Cardiac muscle cell (in vitro differentiated cells and primary cell): ENCODE results near the gene ABTB2. TPM values are rescaled to one million over a fixed set of nuclear protein-coding genes. Genes with fewer than 3 reads are reported as not detected.
A peak's percentile ranks its signal among the peaks of the same experiment; 100 is the strongest.

Source experiments
- DNase-seq, 2 donors: peaks; one replicate each; pipeline versions ENCODE4 v3.0.0 to v3.0.0-alpha.2; 2010 to 2017; ENCODE audit warnings: low read depth in 1 of 2, low spot score in 1 of 2
- H3K27ac ChIP-seq: fragments of 200-600 bp; sonication (generic); 2 replicates; pipeline ENCODE4 v1.5.1; 2016
- H3K27me3 ChIP-seq: fragments of 200-600 bp; sonication (generic); 2 replicates; pipeline ENCODE4 v1.6.0; 2016; ENCODE audit warnings: control low read depth
- H3K36me3 ChIP-seq: fragments of 200-600 bp; sonication (generic); 2 replicates; pipeline ENCODE4 v1.5.1; 2016; ENCODE audit warnings: control low read depth
- H3K4me1 ChIP-seq: fragments of 200-600 bp; sonication (generic); 2 replicates; pipeline ENCODE4 v1.8.1; 2017; ENCODE audit warnings: low read depth, mild to moderate bottlenecking, mixed run types
- H3K4me3 ChIP-seq: fragments of 200-600 bp; sonication (generic); 2 replicates; pipeline ENCODE4 v1.5.1; 2016; ENCODE audit warnings: mild to moderate bottlenecking
- H3K9me3 ChIP-seq: fragments of 200-600 bp; sonication (generic); 2 replicates; pipeline ENCODE4 v1.5.1; 2017; ENCODE audit warnings: low read depth, mild to moderate bottlenecking, control low read depth
- polyA plus RNA-seq: library from polyadenylated mRNA; unstranded; fragments of >200 nt; fragmentation: Nextera tagmentation; extraction: Ambion mirVana; gene quantifications from 2 replicates; pipeline ENCODE4 v1.2.1, GENCODE V29; 2016
- total RNA-seq: library from RNA; depleted of rRNA; stranded (reverse); fragments of >200 nt; gene quantifications from 2 replicates; pipeline ENCODE4 v1.2.3, GENCODE V29; 2016
- TF ChIP-seq, protein P1 (sequence below): IDR thresholded peaks from 2 replicates; pipeline ENCODE4 v1.5.1; 2012; ENCODE audit warnings: low read depth, mild to moderate bottlenecking, low read length

The ABTB2 gene
- total and polyA plus RNA-seq, 2 experiments from 2014 or later = 29.0 to 61.3 TPM

DNA sequence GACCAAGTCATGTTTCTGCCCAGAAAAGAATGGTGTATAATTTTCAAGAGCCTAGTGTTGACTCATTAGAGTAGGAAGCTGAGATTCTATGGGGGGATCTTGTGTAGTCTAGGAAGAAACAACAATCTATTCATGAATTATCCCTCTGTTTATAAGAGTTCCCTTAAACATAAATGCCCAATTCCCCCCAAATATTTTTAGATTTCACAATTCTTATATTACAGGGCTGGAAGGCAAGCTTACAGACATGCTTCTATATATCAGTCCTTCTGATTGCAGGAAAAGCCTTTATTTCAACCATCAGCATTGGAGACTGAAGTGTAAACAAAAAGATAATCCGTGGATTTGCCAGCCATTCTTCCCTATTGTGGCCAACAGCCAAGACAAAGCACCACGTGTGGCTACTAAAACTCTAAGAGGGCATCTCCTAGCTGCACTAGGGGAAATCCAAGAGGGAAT lies 181.0 kb downstream of the ABTB2 start:
- H3K4me1 ChIP-seq = peaks cover 8% of the 10 kb centered on the region
- no peak overlapping the region for H3K4me3 ChIP-seq
- no peak overlapping the region for H3K27ac ChIP-seq
- no peak for DNase-seq
- no peaks in the 10 kb centered on the region for H3K36me3 ChIP-seq
- no peaks in the 10 kb centered on the region for H3K27me3 ChIP-seq
- TF ChIP-seq, protein P1, sequence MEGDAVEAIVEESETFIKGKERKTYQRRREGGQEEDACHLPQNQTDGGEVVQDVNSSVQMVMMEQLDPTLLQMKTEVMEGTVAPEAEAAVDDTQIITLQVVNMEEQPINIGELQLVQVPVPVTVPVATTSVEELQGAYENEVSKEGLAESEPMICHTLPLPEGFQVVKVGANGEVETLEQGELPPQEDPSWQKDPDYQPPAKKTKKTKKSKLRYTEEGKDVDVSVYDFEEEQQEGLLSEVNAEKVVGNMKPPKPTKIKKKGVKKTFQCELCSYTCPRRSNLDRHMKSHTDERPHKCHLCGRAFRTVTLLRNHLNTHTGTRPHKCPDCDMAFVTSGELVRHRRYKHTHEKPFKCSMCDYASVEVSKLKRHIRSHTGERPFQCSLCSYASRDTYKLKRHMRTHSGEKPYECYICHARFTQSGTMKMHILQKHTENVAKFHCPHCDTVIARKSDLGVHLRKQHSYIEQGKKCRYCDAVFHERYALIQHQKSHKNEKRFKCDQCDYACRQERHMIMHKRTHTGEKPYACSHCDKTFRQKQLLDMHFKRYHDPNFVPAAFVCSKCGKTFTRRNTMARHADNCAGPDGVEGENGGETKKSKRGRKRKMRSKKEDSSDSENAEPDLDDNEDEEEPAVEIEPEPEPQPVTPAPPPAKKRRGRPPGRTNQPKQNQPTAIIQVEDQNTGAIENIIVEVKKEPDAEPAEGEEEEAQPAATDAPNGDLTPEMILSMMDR = no peak
- no peaks in the 10 kb centered on the region for H3K9me3 ChIP-seq

DNA sequence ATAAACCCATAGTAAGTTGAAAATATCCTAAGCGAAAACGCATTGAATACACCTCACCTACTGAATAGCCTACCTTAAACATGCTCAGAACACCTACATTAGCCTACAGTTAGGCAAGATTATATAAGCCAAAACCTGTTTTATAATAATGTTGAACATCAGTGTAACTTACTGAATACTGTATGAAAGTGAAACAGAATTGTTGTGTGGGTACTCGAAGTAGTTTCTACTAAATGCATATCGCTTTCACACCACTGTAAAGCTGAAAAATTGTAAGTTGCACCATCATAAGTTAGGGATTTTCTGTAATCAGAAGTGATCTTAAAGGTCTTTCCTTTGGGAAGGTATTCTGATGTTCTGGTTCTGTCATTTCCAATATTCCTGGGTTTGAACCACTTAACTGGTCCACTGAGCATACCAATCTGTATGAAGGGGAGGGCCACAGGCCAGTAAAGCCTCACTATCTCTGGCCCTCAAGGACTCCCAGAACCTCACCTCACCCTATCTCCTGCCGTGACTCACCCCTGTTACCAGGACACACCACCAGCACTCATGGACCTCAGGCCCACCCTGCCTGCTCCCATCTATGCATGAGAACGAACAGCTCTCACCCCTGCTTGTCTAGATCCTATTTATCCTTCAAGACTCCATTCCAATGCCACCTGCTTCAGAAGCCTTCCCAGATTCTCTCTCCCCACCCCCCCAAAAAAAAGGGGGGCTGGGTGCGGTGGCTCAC lies 182.4 kb downstream of the ABTB2 start:
- no peak overlapping the region for H3K27ac ChIP-seq
- TF ChIP-seq, protein P1 = no peak
- H3K4me3 ChIP-seq = no peak overlapping the region
- DNase-seq = no peak
- no peaks in the 10 kb centered on the region for H3K9me3 ChIP-seq
- peaks cover 8% of the 10 kb centered on the region for H3K4me1 ChIP-seq
- H3K36me3 ChIP-seq = peaks cover 11% of the 10 kb centered on the region
- H3K27me3 ChIP-seq = no peaks in the 10 kb centered on the region

DNA sequence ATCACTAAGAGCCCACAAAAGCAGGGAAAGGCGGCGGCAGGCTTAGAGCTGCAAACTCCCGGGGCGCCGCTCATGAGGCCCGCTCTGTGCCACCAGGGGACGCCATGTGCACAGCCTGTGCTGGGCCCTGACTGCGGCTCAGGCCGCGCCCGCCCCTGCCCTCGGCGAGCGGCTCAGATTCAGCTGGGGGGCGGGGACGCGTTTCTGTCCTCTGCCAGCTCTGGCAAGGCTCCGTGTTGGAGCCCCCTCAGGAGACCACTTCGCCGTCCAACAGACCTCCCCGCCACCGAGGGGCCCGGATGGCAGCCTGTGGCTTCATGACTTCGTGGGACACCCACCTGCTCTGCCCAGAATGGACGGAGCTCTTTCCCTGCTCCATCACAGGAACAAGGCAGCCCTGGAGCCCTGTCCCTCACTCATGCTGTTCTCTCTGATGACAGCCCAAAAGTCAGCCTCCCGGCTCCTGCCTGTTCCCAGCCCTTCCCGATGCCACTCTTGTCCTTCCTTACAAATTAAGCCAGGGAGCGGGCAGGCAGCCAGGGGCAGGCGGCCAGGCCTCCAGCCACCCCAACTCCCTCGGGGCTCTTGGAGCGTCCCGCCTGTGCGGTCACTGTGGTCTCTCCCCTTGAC lies 183.3 kb downstream of the ABTB2 start:
- Histone ChIP-seq H3K4me3 (no peak overlapping the region), H3K4me1 (peaks cover 8% of the 10 kb centered on the region), H3K27ac (peak overlapping the region; percentile 14), H3K36me3 (peaks cover 19% of the 10 kb centered on the region), H3K27me3 (no peaks in the 10 kb centered on the region), H3K9me3 (no peaks in the 10 kb centered on the region)
- DNase-seq = peak; percentile 79 to 91
- TF ChIP-seq, protein P1 = peak; percentile 93

DNA sequence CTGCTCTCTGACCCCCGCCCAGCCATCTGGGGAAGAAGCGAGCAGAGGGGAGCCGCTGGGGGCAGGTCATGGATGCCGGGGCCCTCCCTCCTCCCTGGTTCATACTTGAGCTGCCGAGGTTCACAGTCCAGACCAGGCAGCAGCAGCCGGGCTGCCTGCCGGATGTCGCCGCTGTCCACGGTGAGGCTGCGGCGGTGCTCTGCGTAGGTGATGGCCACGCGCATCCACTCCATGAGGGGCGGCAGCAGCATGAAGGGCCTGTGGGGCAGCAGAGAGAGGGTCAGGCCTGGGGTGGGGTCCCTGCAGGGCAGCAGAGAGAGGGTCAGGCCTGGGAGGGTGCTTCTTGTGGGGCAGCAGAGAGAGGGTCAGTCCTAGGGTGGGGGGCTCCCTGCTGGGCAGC lies 184.8 kb downstream of the ABTB2 start:
- peaks cover 22% of the 10 kb centered on the region for H3K36me3 ChIP-seq
- TF ChIP-seq, protein P1 = no peak
- no peaks in the 10 kb centered on the region for H3K27me3 ChIP-seq
- H3K4me3 ChIP-seq = no peak overlapping the region
- H3K9me3 ChIP-seq = no peaks in the 10 kb centered on the region
- no peak overlapping the region for H3K27ac ChIP-seq
- no peak for DNase-seq
- peaks cover 8% of the 10 kb centered on the region for H3K4me1 ChIP-seq

DNA sequence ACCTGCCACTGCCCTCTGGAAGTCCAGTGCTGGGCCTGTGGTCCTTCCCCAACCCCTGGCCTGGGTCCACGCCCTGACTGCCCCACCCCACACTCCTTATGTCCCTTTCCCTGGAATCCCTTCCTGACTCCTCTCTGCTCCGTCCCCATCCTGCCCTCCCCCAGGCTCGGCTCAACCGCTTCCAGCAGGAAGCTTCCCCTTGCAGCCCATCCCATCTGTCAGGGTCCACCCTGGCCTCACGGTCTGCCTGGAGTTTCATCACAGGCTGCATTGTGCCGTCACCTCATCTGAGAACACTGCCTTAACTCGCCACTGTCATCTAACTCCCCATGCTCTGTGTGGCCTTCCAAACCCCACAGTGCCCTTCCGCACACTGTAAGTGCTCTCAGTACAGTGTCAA lies 188.1 kb downstream of the ABTB2 start:
- TF ChIP-seq, protein P1 = no peak
- no peak overlapping the region for H3K27ac ChIP-seq
- DNase-seq = no peak
- H3K4me3 ChIP-seq = no peak overlapping the region
- peaks cover 33% of the 10 kb centered on the region for H3K36me3 ChIP-seq
- peaks cover 3% of the 10 kb centered on the region for H3K4me1 ChIP-seq
- H3K9me3 ChIP-seq = no peaks in the 10 kb centered on the region
- no peaks in the 10 kb centered on the region for H3K27me3 ChIP-seq
